HepG2 (cell line): ENCODE data around the gene FTCD. TPM values are rescaled to one million over a fixed set of nuclear protein-coding genes. Genes with fewer than 3 reads are reported as not detected.

Experiments
- ATAC-seq: fragments of 200-7000 bp; cut with Tn5 transposase; 3 replicates; pipeline ENCODE4 v1.9.1; 2020; ENCODE audit warnings: mild to moderate bottlenecking, moderate library complexity
- BruUV-seq: library from RNA; stranded (reverse); fragments of 400-500 nt; replicated peaks from 2 replicates; lab custom pipeline; 2021; lab: Mats Ljungman, UMichigan
- CTCF ChIA-PET: fragments of 300-600 bp; formaldehyde crosslinking; extraction: SDS; loops from one replicate; lab custom pipeline; 2021; ENCODE audit warnings: low total read pairs, inconsistent platforms, low intra/inter-chr PET ratio; lab: Yijun Ruan, JAX
- POLR2A ChIA-PET: fragments of 350-600 bp; sonication (Branson Sonifier 250); formaldehyde crosslinking; loops from one replicate; lab custom pipeline; 2020; ENCODE audit warnings: antibody characterized with exemption, inconsistent platforms; lab: Yijun Ruan, JAX
- DNase-seq: peaks from one replicate; pipeline ENCODE4 v3.0.0-alpha.2; 2015; ENCODE audit warnings: low spot score
- FAIRE-seq: peaks from 3 replicates; lab custom pipeline; 2011; peaks lifted over from hg19 to GRCh38; lab: Jason Lieb, UNC
- H2AFZ ChIP-seq: one replicate; pipeline ENCODE4 v1.6.1; 2011; ENCODE audit warnings: low read length, inconsistent platforms
- H3K27ac ChIP-seq: fragments of 300-600 bp; 3 replicates; pipeline ENCODE4 v1.8.0; 2011; ENCODE audit warnings: mixed run types, mild to moderate bottlenecking, mixed read lengths, low read length, inconsistent platforms; ENCODE audit not compliant: insufficient read depth; ENCODE audit errors: extremely low read length
- H3K27me3 ChIP-seq, 2 experiments: fragments of 200-600 bp in 1 of 2; 2 replicates in 1 of 2; 3 replicates in 1 of 2; pipeline versions ENCODE4 v1.6.0 to v1.8.0; 2011; ENCODE audit warnings: low read length in 2 of 2, mild to moderate bottlenecking in 2 of 2, moderate library complexity in 2 of 2, inconsistent platforms in 1 of 2; ENCODE audit not compliant: insufficient read depth in 2 of 2, control insufficient read depth in 1 of 2
- H3K36me3 ChIP-seq, 2 experiments: fragments of 200-600 bp in 1 of 2; replicated peaks in 1 of 2; 2 replicates in 1 of 2; 3 replicates in 1 of 2; pipeline versions ENCODE4 v1.5.1 to v1.8.0; 2011; ENCODE audit warnings: low read length in 2 of 2, inconsistent platforms in 1 of 2; ENCODE audit not compliant: insufficient read depth in 2 of 2, control insufficient read depth in 1 of 2
- H3K4me1 ChIP-seq: 2 replicates; pipeline ENCODE4 v1.5.1; 2012; ENCODE audit warnings: low read length, inconsistent platforms; ENCODE audit not compliant: insufficient read depth
- H3K4me2 ChIP-seq: 2 replicates; pipeline ENCODE4 v1.6.0; 2011; ENCODE audit warnings: low read depth, low read length, inconsistent platforms
- H3K4me3 ChIP-seq, 3 experiments: fragments of 200-600 bp in 1 of 3; sonication (generic), shearing (Covaris generic) in 1 of 3; replicated peaks in 1 of 3; 2 replicates each; pipeline ENCODE4 v1.5.1; 2011 to 2016; ENCODE audit warnings: low read length in 3 of 3, inconsistent platforms in 2 of 3, low read depth in 2 of 3, mild to moderate bottlenecking in 2 of 3, control low read depth in 1 of 3, mixed read lengths in 1 of 3; ENCODE audit not compliant: insufficient read depth in 1 of 3
- H3K79me2 ChIP-seq: one replicate; pipeline ENCODE4 v1.6.1; 2011; ENCODE audit warnings: low read length, inconsistent platforms; ENCODE audit not compliant: insufficient read depth
- H3K9ac ChIP-seq: 2 replicates; pipeline ENCODE4 v1.6.0; 2011; ENCODE audit warnings: mild to moderate bottlenecking, low read depth, low read length, inconsistent platforms; ENCODE audit not compliant: insufficient read depth
- H3K9me3 ChIP-seq: 2 replicates; pipeline ENCODE4 v1.5.1; 2012; ENCODE audit warnings: mild to moderate bottlenecking, low read length
- H4K20me1 ChIP-seq: 2 replicates; pipeline ENCODE4 v1.6.0; 2011; ENCODE audit warnings: inconsistent platforms, mild to moderate bottlenecking, low read length, moderate library complexity; ENCODE audit not compliant: insufficient read depth
- CEBPB ChIP-seq: IDR thresholded peaks from 2 replicates; pipeline ENCODE4 v1.6.1; 2011; ENCODE audit warnings: low read depth, low read length, improper control_type of control experiment, borderline replicate concordance
- DDIT3 ChIP-seq: sonication (generic); formaldehyde crosslinking; IDR thresholded peaks from 2 replicates; pipeline ENCODE4 v1.4.0; 2020; ENCODE audit warnings: mild to moderate bottlenecking, missing genetic modification reagents
- HNRNPL ChIP-seq: fragments of 200-400 bp; formaldehyde crosslinking; IDR thresholded peaks from 2 replicates; pipeline ENCODE4 v1.6.1; 2017; ENCODE audit warnings: mild to moderate bottlenecking, low read depth, low read length
- MATR3 ChIP-seq: sonication (generic); formaldehyde crosslinking; IDR thresholded peaks from 2 replicates; pipeline ENCODE4 v1.4.0; 2020; ENCODE audit warnings: missing genetic modification reagents
- NCOA5 ChIP-seq: sonication (generic); formaldehyde crosslinking; IDR thresholded peaks from 2 replicates; pipeline ENCODE4 v1.4.0; 2020; ENCODE audit warnings: missing genetic modification reagents
- RARA ChIP-seq: IDR thresholded peaks from 2 replicates; pipeline ENCODE4 v1.6.1; 2016; ENCODE audit warnings: missing genetic modification reagents, missing compliant biosample characterization
- SRF ChIP-seq: IDR thresholded peaks from 2 replicates; pipeline ENCODE4 v1.6.1; 2011; ENCODE audit warnings: mild to moderate bottlenecking, low read depth, low read length, moderate library complexity
- TARDBP ChIP-seq: sonication (generic); formaldehyde crosslinking; IDR thresholded peaks from 2 replicates; pipeline ENCODE4 v1.8.0; 2022; ENCODE audit warnings: mild to moderate bottlenecking, missing genetic modification reagents
- TRIM22 ChIP-seq: fragments of 450-650 bp; IDR thresholded peaks from 2 replicates; pipeline ENCODE4 v1.6.1; 2017
- ZBTB3 ChIP-seq: sonication (generic); formaldehyde crosslinking; IDR thresholded peaks from 2 replicates; pipeline ENCODE4 v1.4.0; 2020; ENCODE audit warnings: low read depth, mild to moderate bottlenecking, moderate library complexity, missing genetic modification reagents, borderline replicate concordance
- ZNF44 ChIP-seq: sonication (generic); formaldehyde crosslinking; IDR thresholded peaks from 2 replicates; pipeline ENCODE4 v1.5.1; 2020; ENCODE audit warnings: mild to moderate bottlenecking, missing genetic modification reagents
- ZNF484 ChIP-seq: sonication (generic); formaldehyde crosslinking; IDR thresholded peaks from 2 replicates; pipeline ENCODE4 v1.5.1; 2020; ENCODE audit warnings: mild to moderate bottlenecking, low read depth, missing genetic modification reagents, borderline replicate concordance
- ZNF558 ChIP-seq: sonication (generic); formaldehyde crosslinking; IDR thresholded peaks from 2 replicates; pipeline ENCODE4 v1.9.0; 2022; ENCODE audit warnings: mild to moderate bottlenecking, missing genetic modification reagents, borderline replicate concordance
- ZNF878 ChIP-seq: sonication (generic); formaldehyde crosslinking; IDR thresholded peaks from 2 replicates; pipeline ENCODE4 v1.8.1; 2023; ENCODE audit warnings: mild to moderate bottlenecking, missing genetic modification reagents, moderate library complexity
- WGBS: methylation state at CpG from one replicate; pipeline ENCODE4 v1.1.6; 2017; ENCODE audit warnings: low lambda C conversion rate; 5-methylcytosine and 5-hydroxymethylcytosine counted together
- in situ Hi-C: cut with HindIII; loops from 2 replicates; pipeline ENCODE4 v1.10.0; 2017; ENCODE audit warnings: low pct_unique_long_range_greater_than_20kb; ENCODE audit not compliant: extremely low pct_ligation_motif_present
- intact Hi-C: fragments of 100-400 bp; cut with micrococcal nuclease; formaldehyde crosslinking; loops from one replicate; pipeline ENCODE4 v1.10.0; 2022; ENCODE audit not compliant: unreplicated experiment
- polyA plus RNA-seq, 8 experiments: library from polyadenylated mRNA; depleted of rRNA in 3 of 8; stranded (reverse) in 7 of 8; unstranded in 1 of 8; fragments of >200 nt; fragmentation: Illumina TruSeq in 4 of 8; extraction: Trizol in 4 of 8; gene quantifications; 2 replicates each; pipeline versions ENCODE4 v1.2.1 to v1.2.3, GENCODE V29; 2011 to 2016; ENCODE audit warnings: low read depth in 4 of 8, missing spikeins in 1 of 8, mixed read lengths in 1 of 8; ENCODE audit not compliant: insufficient read depth in 1 of 8
- total RNA-seq, 5 experiments: library from RNA; depleted of rRNA; stranded (reverse); fragments of >200 nt; fragmentation: Illumina TruSeq; extraction: Trizol; gene quantifications; 2 replicates each; pipeline ENCODE4 v1.2.3, GENCODE V29; 2016; ENCODE audit warnings: low read depth in 1 of 5
- TF ChIP-seq, protein P1 (sequence below): sonication (generic); formaldehyde crosslinking; IDR thresholded peaks from 2 replicates; pipeline ENCODE4 v1.5.0; 2020; ENCODE audit warnings: mild to moderate bottlenecking, missing genetic modification reagents, borderline replicate concordance
- TF ChIP-seq, protein P2 (sequence below): sonication (generic); formaldehyde crosslinking; IDR thresholded peaks from 2 replicates; pipeline ENCODE4 v1.5.0; 2020; ENCODE audit warnings: missing genetic modification reagents

Gene FTCD
- total and polyA plus RNA-seq, 2 of the 13 experiments (the other 11 are each of a cell fraction or from before 2014, with no cell fraction given): 75.7 to 105 TPM

- no peaks in the 10 kb centered on the region for H3K79me2 ChIP-seq
- DNase-seq: no peak
- ChIA-PET CTCF (no interaction called here), POLR2A (no interaction called here)
- no peak overlapping the region for H3K27ac ChIP-seq
- FAIRE-seq: no peak
- 0 out of 2 replicates have a peak, but pooled peaks cover 2% of the 10 kb centered on the region for H4K20me1 ChIP-seq
- H2AFZ ChIP-seq: no peak overlapping the region
- ATAC-seq: peak; percentile 1; the same call in 1 of the 3 replicates
- no TSS peak for BruUV-seq
- H3K36me3 ChIP-seq: no peaks in the 10 kb centered on the region
- H3K27me3 ChIP-seq: no peaks in the 10 kb centered on the region; a peak in 1 of 5 replicates
- in situ Hi-C loops (no loop called here), intact Hi-C loops (no loop called here)
- no peak overlapping the region for H3K4me3 ChIP-seq
- H3K4me1 ChIP-seq: peaks cover 20% of the 10 kb centered on the region
- no peak overlapping the region for H3K9ac ChIP-seq
- H3K9me3 ChIP-seq: no peaks in the 10 kb centered on the region
- 64% methylated on average over 4 of the region's 16 CpGs for WGBS
- no peak overlapping the region for H3K4me2 ChIP-seq
- TF ChIP-seq ZNF878 (CRISPR knock-in tag) (no peak), SRF (no peak), TARDBP (CRISPR knock-in tag) (no peak), RARA (CRISPR knock-in tag) (no peak), HNRNPL (no peak), CEBPB (no peak), ZBTB3 (CRISPR knock-in tag) (no peak), ZNF484 (CRISPR knock-in tag) (no peak), MATR3 (CRISPR knock-in tag) (no peak), ZNF558 (no peak), NCOA5 (CRISPR knock-in tag) (no peak), DDIT3 (no peak), TRIM22 (no peak), ZNF44 (CRISPR knock-in tag) (no peak)
- TF ChIP-seq, protein P1, sequence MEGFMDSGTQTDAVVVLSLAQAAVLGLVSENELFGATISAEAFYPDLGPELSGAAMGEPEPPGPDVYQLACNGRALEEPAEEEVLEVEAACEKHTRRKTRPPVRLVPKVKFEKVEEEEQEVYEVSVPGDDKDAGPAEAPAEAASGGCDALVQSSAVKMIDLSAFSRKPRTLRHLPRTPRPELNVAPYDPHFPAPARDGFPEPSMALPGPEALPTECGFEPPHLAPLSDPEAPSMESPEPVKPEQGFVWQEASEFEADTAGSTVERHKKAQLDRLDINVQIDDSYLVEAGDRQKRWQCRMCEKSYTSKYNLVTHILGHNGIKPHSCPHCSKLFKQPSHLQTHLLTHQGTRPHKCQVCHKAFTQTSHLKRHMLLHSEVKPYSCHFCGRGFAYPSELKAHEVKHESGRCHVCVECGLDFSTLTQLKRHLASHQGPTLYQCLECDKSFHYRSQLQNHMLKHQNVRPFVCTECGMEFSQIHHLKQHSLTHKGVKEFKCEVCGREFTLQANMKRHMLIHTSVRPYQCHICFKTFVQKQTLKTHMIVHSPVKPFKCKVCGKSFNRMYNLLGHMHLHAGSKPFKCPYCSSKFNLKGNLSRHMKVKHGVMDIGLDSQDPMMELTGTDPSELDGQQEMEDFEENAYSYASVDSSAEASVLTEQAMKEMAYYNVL: no peak
- TF ChIP-seq, protein P2, sequence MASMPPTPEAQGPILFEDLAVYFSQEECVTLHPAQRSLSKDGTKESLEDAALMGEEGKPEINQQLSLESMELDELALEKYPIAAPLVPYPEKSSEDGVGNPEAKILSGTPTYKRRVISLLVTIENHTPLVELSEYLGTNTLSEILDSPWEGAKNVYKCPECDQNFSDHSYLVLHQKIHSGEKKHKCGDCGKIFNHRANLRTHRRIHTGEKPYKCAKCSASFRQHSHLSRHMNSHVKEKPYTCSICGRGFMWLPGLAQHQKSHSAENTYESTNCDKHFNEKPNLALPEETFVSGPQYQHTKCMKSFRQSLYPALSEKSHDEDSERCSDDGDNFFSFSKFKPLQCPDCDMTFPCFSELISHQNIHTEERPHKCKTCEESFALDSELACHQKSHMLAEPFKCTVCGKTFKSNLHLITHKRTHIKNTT (CRISPR knock-in tag): no peak
Measured at GRCh38 chr21:46181953-46182547, 26.7 kb upstream of the FTCD start.
